IPS DF 19.7 (cell line): Measurements from ENCODE around the gene MAPK14.
"Not testable (repeated sequence)": the region's sequence is repeated elsewhere in the genome, so short reads cannot be mapped to it uniquely, and the experiment has no call there.

ENCODE experiments used
- DNase-seq: peaks from one replicate; pipeline ENCODE4 v3.0.0-alpha.2; 2013; ENCODE audit warnings: low read depth, low spot score

MAPK14 gene

GRCh38 chr6:36068586-36068985 is 41.0 kb downstream of the MAPK14 start:
- no peak for DNase-seq

GRCh38 chr6:36069573-36069972 is 42.0 kb downstream of the MAPK14 start:
- DNase-seq = no peak

- no peak for DNase-seq
These were observed 42.6 kb downstream of the MAPK14 start for GRCh38 chr6:36070252-36070651.

GRCh38 chr6:36071281-36071680 is 43.7 kb downstream of the MAPK14 start:
- DNase-seq = no peak

- no peak for DNase-seq
These were observed 44.1 kb downstream of the MAPK14 start for GRCh38 chr6:36071714-36072113.

- no peak for DNase-seq
These were observed 45.1 kb downstream of the MAPK14 start for GRCh38 chr6:36072681-36073080.

- DNase-seq = no peak
These were observed 46.0 kb downstream of the MAPK14 start for GRCh38 chr6:36073587-36073986.

GRCh38 chr6:36075656-36076055 is 48.0 kb downstream of the MAPK14 start:
- no peak for DNase-seq

GRCh38 chr6:36076178-36077063 is 48.8 kb downstream of the MAPK14 start:
- no peak for DNase-seq

GRCh38 chr6:36078159-36078558 is 50.6 kb downstream of the MAPK14 start:
- DNase-seq = no peak

GRCh38 chr6:36079601-36080000 is 52.0 kb downstream of the MAPK14 start:
- no peak for DNase-seq

GRCh38 chr6:36082318-36082717 is 54.7 kb downstream of the MAPK14 start:
- DNase-seq = no peak

GRCh38 chr6:36083446-36083845 is 55.8 kb downstream of the MAPK14 start:
- DNase-seq = no peak

GRCh38 chr6:36088204-36088603 is 60.6 kb downstream of the MAPK14 start:
- DNase-seq = not testable (repeated sequence)

- DNase-seq = no peak
These were observed 61.4 kb downstream of the MAPK14 start for GRCh38 chr6:36089048-36089447.

GRCh38 chr6:36094238-36094637 is 66.6 kb downstream of the MAPK14 start:
- DNase-seq = no peak

- DNase-seq = peak; percentile 20
These were observed 67.3 kb downstream of the MAPK14 start for GRCh38 chr6:36094753-36095496.

- no peak for DNase-seq
These were observed 68.1 kb downstream of the MAPK14 start for GRCh38 chr6:36095497-36096391.

GRCh38 chr6:36098253-36098919 is 70.8 kb downstream of the MAPK14 start:
- no peak for DNase-seq

- DNase-seq = no peak
These were observed 71.5 kb downstream of the MAPK14 start for GRCh38 chr6:36098920-36099647.
